ENCODE measurements around the gene YY1.
A peak's percentile ranks its signal among the peaks of the same experiment; 100 is the strongest.
"Not testable (repeated sequence)": the region's sequence is repeated elsewhere in the genome, so short reads cannot be mapped to it uniquely, and the experiment has no call there.

YY1 gene

DNA sequence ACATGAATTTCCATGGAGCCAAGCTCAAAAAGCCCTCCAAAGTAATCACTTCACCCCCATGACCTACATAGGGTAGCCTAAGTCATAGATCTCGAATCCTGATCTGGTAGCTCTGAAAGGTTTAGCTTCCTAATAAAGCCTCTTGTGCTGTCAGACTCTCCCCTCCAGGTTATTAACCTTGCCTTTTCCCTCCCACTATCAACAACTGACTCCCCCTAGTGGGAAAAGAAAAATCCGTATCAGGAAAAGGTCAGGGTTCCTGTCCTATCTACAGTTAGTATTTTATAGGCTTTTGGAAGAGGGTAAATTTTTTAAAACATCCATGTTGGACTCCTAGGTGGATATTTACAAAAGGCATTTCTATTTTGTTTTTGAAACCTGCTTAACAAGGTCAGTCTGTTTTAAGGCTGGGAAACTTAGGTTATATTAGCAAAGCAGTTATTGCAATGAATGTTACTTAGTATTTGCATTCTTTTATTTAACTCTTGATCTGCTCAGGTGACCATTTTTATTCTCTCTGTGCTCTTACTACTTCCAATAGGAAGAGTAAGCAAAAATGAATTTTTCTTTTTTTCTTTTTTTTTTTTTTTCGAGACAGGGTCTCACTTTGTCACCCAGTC is 8.0 kb downstream of the YY1 start:
- DNase-seq, result no peak

DNA sequence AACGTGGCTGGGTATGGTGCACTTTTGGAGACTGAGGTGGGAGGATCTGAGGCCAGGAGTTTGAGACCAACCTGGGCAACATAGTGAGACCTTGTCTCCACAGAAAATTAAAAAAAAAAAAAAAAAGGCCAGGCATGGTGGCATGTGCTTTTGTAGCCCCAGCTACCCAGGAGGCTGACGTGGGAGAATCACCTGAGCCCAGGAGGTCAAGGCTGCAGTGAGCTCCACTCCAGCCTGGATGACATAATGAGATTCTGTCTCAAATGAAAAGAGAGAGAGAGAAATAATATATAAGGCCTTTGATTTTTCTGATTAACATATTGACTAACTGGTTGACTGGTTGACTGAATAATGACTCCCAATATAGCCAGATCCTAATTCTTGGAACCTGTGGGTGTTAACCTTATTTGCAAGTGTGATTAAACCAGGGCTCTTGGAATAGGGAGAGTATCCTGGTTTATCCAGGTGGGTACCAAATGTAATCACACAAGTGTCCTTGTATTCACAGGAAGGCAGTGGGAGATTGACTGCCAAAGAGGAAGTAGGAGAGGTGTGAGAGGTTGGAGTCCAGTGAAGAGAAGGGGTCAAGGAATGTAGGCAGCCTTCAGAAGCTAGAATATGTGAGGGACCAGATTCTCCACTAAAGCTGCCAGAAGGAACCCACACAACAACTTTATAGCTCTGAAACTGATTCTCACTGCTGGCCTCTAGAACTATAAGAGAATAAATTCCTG is 12.0 kb downstream of the YY1 start:
- no peak for DNase-seq

GRCh38 chr14:100252684-100253083 is 13.7 kb downstream of the YY1 start:
- no peak for DNase-seq

- DNase-seq, result no peak
Observed at GRCh38 chr14:100256339-100256895, 17.5 kb downstream of the YY1 start.

- no peak for DNase-seq
Observed at GRCh38 chr14:100261621-100262020, 22.7 kb downstream of the YY1 start.

DNA sequence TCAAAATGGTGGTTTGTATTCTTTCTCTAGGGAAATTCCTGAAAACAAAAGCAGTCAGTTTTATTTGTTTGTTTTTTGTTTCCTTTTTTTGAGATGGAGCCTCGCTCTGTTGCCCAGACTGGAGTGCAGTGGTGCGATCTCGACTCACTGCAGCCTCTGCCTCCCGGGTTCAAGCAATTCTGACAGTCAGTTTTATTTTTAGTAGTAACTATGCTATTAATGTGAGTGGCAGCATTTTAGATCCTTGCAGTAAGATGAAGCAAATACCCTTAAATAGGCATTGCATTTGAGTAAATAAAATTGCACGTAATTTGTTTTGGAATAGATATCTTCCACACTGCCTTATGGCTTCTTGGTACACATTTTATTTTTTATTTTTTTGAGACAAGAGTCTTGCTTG is 23.6 kb downstream of the YY1 start:
- no peak for DNase-seq

DNA sequence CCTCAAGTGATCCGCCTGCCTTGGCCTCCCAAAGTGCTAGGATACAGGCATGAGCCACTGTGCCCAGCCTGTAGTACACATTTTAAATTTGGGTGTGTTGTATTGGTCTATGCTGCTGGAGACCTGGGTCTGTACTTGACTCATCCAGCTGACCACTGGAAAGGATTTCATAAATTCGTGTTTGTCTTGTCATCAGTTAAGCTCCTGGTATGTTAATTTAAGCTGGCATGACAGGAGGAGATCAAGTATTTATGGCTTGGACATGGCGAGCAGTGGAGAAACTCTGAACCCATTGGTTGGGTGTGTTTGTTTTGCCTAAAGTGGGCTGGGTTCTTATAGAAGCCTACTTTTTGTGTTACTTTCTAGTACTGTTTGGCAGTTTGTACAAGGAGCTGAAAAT is 24.2 kb downstream of the YY1 start:
- DNase-seq, result no peak

DNA sequence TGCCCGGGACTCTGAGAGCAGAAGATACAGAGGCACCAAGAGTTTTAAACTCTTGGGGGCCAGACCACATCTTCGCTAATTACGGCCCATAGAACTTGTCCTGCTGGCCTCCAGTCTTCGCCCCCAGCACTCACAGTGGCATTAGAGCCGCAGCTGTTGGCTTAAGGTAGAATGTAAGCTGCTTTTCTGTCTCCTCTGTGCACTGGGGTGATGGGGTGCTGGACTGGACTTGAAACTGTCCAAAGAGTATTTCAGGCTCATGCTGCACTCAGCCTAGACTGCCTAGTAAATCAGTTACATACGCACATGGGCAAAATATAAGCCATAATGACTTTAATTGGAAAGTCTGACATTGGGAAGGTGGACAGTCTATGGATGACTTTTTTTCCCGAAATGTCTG is 29.0 kb downstream of the YY1 start:
- DNase-seq, result no peak

GRCh38 chr14:100268591-100269207 is 29.8 kb downstream of the YY1 start:
- no peak for DNase-seq

DNA sequence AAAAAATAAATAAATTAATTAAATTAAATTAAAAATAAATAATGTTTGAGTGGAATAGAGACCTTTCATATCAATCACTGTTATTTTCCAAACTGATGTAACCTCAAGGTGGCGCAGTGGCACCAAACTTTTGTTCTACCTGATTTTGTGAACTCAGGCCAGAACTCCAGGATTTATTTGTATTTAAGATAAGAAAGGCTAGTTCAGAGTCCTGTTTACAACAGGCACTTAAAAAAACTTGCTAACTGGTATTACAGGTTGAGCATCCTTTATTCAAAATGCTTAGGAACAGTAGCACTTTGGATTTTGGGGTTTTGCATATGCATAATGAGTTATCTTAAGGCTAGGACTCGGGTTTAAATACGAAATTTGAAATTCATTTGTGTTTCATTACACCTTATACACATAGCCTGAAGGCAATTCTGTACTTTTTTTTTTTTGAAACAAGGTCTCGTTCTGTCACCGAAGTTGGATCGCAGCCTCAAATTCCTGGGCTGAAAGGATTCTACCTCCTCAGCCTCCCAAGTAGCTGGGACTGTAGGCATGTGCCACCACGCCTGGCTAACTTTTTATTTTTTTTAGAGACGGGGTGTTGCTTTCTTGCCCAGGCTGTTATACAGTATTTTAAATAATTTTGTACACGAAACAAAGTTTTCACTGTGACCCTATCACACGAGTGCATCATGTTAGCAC is 32.4 kb downstream of the YY1 start:
- DNase-seq, result no peak

DNA sequence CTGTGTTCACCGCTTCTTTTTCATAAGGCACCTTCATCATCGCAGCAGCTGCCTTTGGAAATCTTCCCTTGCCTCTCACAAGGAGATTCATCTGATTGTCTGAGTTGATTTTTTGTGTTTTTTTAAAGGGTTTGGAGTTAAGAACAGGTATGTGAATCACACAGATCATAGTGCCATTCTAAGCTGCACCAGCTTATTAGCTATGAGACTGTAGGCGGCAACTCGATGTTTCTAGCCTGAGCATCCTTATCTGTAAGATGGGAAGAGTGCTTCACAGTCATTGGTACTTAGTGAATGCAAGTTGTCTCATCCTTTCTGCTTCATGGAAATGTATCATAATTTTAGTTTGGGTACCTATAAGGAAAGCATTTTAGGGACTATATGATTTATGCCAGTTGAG is 35.3 kb downstream of the YY1 start:
- DNase-seq, result no peak

DNA sequence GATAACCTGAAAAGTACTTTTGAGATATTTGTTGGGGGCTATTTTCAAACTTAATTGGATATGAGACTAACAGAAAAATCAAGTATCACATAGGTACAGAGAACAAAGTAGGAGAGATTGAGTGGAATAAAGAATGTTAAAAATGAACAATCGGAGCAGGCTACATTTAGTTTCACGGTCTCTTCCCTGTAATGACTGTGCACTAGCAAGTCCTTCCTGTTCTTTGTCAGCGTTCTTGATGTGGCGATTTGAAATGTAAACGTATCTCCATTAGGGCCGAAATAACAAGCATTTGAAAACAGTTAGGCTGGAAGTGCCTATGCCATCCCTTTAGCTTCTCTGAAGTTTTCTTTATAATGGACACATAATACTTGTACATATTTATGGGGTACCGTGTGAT is 36.3 kb downstream of the YY1 start:
- DNase-seq, result no peak

DNA sequence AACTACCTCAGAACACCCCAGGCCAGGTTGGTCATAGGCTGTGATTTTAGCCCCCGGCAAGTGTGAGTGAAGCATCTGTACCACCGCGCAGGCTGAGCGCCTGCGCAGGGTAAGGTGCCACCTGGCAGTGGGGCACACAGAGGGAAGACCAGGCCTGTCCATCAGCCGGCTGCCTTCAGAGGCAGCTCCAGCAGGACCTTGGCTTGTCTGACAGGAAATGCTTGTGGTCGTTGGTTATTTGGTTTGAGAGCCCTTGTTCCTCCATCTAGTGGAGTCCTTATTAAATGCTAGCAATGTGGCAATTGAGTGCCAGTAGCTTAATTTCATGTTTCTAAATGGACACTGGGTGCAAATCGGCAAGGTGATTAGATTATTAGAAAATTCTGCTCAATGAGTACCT is 39.8 kb downstream of the YY1 start:
- peak; percentile 50 for DNase-seq

DNA sequence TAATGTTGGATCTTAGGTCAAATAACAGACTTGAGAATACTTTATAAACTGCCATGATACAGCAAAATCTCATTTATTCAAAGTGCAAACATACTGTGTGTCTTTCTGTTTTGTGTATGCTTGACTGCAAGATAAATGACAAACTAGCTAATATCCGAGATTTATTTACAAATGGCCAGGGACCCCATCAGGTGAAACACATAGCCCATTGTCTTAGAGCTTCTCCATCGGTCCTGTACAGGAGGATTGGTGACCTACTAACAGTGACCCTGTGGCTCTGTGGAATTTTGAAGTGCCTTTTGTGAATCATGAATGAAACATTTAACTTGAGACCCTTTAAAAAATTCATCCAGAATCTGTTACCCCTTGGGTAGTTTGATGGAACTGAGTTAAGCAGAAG is 40.2 kb downstream of the YY1 start:
- DNase-seq, result no peak

DNA sequence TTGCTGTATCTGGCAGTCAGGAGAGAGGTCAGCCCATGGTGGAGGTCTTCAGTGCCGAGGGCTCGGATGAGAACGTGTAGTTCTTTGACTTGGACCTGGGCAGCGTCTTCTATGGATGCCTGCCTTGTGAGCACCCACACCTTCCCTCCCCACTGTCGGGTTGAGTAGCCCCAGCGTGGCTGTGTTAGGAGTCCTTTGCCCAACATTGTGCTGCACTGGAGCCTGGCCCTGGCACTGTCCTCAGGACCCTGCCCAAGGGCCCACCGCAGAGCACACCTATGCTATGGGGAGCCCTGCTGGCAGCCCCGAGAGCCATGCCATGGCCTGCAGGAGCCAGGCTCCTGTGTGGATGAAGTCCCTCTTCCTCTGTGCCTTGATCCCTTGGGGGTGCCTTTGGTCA is 40.6 kb downstream of the YY1 start:
- no peak for DNase-seq

DNA sequence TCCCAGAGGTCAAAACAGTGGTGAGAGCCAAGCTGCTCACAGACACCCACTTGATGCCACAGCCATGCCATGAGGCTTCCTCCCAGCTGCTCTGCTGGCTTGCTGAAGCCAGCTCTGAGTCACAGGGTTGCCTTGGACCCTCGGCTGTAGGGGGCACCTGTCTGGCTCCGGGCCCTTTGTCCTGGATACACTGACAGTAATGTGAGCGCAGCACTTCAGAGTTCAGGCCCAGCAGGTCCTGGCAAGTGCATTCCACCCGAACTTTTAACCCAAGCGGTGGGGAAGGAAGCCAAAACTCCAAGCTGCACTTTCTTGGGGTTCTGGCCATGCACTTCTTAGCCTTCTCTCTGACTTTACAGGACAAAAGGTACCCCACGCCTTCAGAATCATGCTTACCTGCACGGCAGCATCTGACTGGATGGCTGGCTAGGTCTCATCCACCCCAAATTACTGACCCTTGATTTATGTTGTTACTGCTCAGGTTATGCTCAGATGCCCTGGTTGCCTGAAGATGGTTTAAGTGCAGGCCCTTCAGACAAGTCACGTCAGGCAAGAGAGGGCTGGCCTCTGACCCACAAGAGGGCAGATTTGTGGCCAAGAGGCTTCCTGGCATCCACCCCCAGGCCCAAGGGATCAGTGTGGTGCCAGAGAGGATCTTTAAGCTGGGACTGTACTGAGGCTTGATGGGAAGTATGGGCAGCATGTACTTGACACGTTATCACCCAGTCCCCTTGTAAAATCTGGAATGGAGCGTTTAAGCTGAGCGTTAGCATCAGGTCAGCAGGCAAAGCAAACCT is 42.5 kb downstream of the YY1 start:
- peak; percentile 43 for DNase-seq

DNA sequence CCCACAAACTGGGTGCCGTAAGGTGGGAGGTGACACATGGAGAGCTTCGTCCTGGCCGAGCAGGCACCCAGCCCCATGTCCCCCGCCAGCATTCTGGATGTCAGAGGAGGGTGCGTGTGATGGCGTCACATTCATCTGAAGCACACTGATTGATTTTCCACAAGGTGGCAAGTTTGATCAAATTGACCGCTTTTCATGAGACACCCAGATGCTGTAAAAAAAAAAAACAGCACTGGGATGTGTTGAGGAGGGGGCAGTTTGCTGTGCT is 43.1 kb downstream of the YY1 start:
- DNase-seq, result no peak

- no peak for DNase-seq
Observed at GRCh38 chr14:100282766-100283419, 43.9 kb downstream of the YY1 start.

DNA sequence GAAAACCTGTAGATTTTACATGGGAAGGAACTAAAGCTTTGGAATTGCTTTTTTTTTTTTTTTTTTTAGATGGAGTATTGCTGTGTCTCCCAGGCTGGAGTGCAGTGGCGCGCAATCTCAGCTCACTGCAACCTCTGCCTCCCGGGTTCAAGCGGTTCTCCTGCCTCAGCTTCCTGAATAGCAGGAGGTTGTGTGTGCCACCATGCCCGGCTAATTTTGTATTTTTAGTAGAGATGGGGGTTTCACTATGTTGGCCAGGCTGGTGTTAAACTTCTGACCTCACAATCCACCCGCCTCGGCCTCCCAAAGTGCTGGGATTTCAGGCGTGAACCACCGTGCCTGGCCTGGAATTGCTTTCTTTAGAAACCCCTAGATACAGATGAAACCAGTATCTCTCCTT is 44.5 kb downstream of the YY1 start:
- not testable (repeated sequence) for DNase-seq

DNA sequence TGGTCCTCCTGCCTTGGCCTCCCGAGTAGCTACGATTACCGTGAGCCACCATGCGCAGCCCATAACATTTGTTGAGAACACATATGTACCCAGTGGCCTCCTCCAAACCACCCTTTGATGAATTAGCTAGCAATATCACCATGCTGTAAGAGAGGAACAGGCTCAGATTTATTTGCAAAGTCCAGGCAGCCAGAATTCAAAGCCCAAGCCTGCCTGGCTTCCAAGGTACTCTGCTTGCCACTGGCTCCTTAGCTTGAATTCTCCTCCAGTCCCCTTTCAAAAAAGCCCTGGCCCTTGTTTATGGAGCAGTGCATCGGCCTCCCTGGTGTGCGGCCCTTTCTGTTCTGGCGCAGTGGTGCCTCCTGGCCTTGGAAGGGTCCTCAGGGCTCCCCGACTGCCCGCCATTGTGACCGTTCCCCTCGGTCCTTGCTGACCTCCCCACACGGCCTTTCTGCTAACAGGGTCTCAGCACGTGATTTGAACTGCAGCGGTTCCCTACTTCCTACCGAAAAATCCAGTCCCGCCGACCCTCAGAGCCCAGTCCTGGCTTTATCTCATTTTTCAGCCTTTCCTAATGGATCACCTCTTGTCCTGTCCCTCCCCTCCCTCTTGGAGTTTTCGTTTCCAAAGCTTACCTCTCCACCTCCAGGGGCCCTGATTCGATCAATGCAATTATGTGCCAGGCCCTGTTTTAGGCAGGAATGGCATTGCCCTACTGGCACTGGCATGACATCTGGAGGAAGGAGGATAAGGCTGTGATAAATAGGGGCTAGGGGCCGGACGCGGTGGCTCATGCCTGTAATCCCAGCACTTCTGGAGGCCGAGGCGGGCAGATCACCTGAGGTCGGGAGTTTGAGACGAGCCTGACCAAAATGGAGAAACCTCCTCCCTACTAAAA is 45.3 kb downstream of the YY1 start:
- DNase-seq, result peak; percentile 20

Data from femur (tissue), 1 donor.